Stimulated activated CD4-positive, alpha-beta T cell treated with anti-CD3 and anti-CD28 coated beads, Interleukin-12 subunit alpha, Interleukin-12 subunit beta, amount 100 ng/mL, for 24 hours (primary cell): ENCODE results near the gene THTPA.
"Not testable (repeated sequence)": the region's sequence is repeated elsewhere in the genome, so short reads cannot be mapped to it uniquely, and the experiment has no call there.

Experiments
- DNase-seq, 2 experiments: peaks; one replicate each; pipeline ENCODE4 v3.0.0-alpha.2; 2020; ENCODE audit warnings: low read depth in 2 of 2

Gene THTPA

GRCh38 chr14:23533652-23534435 is 22.2 kb upstream of the THTPA start:
- no peak for DNase-seq

- no peak for DNase-seq
Measured at GRCh38 chr14:23535943-23536342, 20.1 kb upstream of the THTPA start.

GRCh38 chr14:23536494-23536893 is 19.6 kb upstream of the THTPA start:
- no peak for DNase-seq

DNA sequence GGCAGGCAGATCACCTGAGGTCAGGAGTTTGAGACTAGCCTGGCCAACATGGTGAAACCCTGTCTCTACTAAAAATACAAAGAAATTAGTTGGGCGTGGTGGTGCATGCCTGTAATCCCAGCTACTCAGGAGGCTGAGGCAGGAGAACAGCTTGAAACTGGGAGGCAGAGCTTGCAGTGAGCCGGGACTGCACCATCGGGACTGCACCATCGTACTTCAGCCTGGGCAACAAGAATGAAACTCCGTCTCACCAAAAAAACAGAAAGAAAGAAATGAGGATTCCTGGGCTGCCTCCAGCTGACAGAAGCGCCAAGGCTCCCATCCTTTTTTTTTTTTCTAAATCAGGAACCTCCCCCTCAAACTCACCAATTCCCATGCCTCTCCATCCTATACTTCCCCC is 19.2 kb upstream of the THTPA start:
- DNase-seq, result not testable (repeated sequence)

DNA sequence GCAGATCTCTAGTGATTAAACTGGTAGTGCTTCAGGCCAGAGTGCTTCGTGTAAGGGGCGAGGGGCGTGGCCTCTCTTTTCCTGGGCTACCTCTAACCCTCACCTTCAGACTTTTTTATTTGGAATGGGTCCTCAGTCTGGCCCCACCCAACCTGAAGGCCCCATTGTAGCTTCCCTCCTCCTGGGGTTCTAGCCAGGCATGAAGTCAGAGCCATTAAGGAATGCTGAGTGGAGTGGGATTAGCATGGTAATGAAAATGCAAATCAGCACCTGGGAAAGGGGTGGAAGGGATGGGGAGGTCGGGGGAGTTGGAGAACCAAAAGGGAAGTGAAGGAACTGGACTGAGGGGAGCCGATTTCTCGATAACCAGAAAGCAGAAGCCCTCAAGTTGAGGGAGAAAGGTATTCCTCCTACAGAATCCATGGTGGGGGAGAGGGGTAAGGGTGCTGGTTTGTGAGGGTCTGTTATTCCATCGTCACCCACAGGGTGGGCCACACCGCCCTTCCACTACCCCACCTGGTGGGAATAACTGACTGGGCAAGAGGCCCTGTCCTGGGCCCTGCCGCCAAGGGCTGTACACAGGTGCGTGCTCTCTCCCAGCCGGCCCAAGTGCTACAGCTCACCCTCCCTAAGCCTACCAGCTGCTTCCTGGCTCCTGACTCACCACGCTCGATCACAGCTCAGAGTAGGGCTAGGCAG is 18.6 kb upstream of the THTPA start:
- no peak for DNase-seq

DNA sequence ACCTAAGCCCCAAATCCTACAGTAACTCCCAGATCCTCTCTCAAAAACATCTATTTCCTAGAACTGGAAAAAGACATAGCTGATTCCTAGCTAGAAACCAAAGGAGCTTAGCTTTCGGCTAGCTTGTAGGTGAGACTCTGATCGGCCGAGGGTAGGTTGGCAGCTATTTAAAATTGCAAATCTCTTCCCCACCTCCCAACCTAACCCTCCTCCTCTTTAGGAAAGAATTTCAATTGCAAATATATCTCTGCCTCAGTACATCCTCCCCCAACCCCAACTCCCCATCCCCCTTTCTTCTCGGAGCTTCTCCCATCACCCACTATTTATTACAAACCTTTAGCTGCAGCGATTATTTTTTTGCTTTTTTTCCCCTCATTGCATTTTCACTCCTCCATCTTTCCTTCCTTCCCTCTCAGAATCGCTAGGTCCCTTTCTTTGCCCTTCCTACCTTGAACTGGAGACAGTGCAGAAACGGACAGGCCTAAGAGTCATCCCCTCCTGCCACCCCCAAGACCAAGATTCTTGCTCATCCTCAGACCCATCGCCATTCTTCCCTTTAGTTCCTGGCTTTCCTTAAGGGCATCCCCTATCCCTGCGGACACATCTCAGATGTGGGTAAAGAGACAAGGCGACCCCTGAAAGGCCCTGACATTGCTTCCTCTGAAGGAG is 17.9 kb upstream of the THTPA start:
- no peak for DNase-seq

DNA sequence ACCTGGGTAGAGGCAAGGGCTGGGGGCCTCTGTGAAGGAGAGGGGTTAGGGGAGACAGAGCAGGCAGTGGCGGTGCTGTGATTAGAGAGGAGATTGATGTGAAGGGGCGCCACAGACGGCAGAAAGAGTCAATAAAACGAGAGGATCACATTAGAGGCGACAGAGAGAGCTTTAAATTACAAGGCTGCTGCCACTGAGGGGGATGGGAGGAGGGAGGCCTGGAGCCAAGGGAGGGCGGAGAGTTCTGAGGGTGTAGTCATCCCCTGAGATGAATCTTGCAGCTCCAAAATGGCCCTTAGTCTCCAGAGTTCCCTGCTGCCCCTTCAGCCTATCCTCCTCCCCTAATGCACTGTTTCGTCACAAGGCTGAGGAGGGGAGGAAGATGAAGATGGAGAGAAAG is 17.3 kb upstream of the THTPA start:
- no peak for DNase-seq

GRCh38 chr14:23539248-23540140 is 16.6 kb upstream of the THTPA start:
- DNase-seq, result no peak

DNA sequence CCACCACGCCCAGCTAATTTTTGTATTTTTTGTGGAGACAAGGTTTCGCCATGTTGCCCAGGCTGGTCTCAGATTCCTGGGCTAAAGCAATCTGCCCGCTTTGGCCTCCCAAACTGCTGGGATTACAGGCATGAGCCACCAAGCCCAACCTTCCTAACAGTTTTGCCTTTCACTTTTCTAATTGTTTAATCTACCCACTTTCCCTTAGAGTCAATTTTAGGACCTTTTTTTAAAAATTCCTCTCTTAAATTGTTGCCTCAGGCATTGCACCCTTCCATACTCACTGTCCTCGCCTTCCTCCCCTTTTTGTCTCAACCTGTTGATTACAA is 16.0 kb upstream of the THTPA start:
- DNase-seq, result no peak

GRCh38 chr14:23542261-23542660 is 13.8 kb upstream of the THTPA start:
- no peak for DNase-seq

GRCh38 chr14:23543403-23543802 is 12.7 kb upstream of the THTPA start:
- no peak for DNase-seq

- DNase-seq, result no peak
Measured at GRCh38 chr14:23544511-23545447, 11.3 kb upstream of the THTPA start.

GRCh38 chr14:23545740-23546365 is 10.2 kb upstream of the THTPA start:
- no peak for DNase-seq

GRCh38 chr14:23546450-23547035 is 9.5 kb upstream of the THTPA start:
- no peak for DNase-seq

DNA sequence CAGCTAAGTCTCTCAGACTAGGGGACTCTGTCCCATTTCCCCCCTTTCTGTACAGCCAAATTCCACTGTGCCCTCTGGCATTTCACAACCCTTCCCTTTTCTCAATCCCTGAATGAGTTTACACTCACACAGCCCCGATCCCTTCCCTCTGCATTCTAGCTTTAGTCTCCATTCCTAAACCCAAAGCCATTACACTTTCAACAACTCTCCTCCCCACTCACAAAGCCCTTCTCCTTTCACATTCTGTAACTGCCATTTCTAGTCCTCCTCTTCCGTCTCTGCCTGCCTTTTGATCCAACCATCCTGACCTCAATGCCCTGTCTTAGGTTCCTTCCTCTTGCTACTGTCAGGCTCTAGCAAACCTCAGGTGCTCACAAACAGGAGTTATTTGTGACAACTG is 8.1 kb upstream of the THTPA start:
- no peak for DNase-seq

- DNase-seq, result no peak
Measured at GRCh38 chr14:23548351-23549318, 7.4 kb upstream of the THTPA start.

DNA sequence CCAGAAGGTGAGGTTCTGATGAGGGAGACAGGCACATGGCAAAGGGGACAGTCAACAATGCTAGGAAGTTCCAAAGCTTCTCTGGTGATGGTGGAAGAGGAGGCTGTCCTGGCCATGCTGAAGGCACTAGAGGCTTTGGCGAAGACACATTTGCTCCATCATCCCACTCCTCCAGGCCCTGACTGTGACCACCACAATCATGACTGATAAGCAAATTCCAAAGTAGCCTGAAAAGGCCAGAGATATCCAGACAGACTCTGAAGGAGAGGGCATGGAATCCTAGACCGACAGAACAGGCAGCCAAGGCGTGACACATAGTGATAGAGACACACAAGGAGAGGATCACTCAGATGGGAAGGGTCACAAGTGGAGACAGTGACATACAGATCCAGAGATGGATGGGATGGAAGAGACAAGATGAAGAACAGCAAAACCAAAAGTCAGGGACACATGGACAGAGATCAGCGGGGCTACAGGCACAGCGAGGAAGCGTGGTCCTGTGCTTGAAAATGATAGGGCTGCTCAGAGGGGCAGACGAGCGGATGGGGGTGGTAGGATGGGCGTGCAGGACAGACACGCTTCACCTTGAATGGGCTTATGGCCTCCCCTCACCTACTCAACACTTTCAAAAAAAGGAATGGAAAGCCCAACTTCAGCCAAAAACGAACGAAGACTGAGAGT is 5.8 kb upstream of the THTPA start:
- no peak for DNase-seq

DNA sequence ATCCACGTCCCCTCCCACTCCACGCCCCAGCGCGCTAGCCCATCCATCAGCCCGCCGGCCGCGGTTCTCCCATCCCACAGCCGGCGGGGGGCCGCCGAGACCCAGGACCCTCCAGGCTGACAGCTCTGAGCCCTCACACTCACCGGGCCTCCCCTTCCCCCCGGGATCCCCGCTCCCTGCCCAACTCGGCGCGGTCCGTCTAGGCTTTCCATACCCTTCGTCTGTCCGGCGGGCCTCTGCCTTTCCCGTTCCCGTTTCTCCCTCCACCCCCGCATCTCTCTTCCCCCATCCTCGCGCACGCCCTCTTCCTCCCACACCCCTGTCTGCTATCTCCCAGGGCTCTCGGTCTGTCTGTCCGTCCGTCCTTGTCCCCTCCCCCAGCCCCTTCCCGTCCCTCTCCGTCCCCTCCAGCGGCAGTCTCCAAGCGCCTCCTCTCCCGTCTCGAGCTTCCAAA is 5.2 kb upstream of the THTPA start:
- no peak for DNase-seq
